A673 (cell line): ENCODE results near the gene AR. TPM values are rescaled to one million over a fixed set of nuclear protein-coding genes. Genes with fewer than 3 reads are reported as not detected.

Source experiments
- BruUV-seq: library from RNA; stranded (reverse); fragments of 400-500 nt; replicated peaks from 2 replicates; lab custom pipeline; 2021; lab: Mats Ljungman, UMichigan
- CTCF ChIA-PET: fragments of 300-600 bp; sonication (Branson Sonifier 250); formaldehyde crosslinking; loops from one replicate; lab custom pipeline; 2022; ENCODE audit warnings: antibody characterized with exemption; lab: Charles Lee
- POLR2A ChIA-PET: fragments of 300-600 bp; sonication (Branson Sonifier 250); formaldehyde crosslinking; loops from one replicate; lab custom pipeline; 2022; ENCODE audit warnings: antibody characterized with exemption; ENCODE audit not compliant: low non-redundant PET; lab: Charles Lee
- DNase-seq: peaks from one replicate; pipeline ENCODE4 v3.0.0-alpha.2; 2015; ENCODE audit warnings: low spot score
- H3K27ac ChIP-seq: fragments of 200-600 bp; sonication (generic); 2 replicates; pipeline ENCODE4 v1.5.1; 2016; ENCODE audit warnings: mixed run types, low read depth, mild to moderate bottlenecking, mixed read lengths, antibody characterized with exemption, low read length; ENCODE audit not compliant: poor library complexity, severe bottlenecking
- H3K27me3 ChIP-seq: fragments of 200-600 bp; sonication (generic); replicated peaks from 2 replicates; pipeline ENCODE4 v1.6.1; 2017; ENCODE audit warnings: mixed run types, low read depth, mild to moderate bottlenecking, mixed read lengths, antibody characterized with exemption, low read length; ENCODE audit not compliant: insufficient read depth, poor library complexity
- H3K36me3 ChIP-seq: fragments of 200-600 bp; sonication (generic); 2 replicates; pipeline ENCODE4 v1.6.1; 2016; ENCODE audit warnings: mixed run types, mild to moderate bottlenecking, mixed read lengths, antibody characterized with exemption, low read length; ENCODE audit not compliant: insufficient read depth, poor library complexity, severe bottlenecking
- H3K4me1 ChIP-seq: fragments of 200-600 bp; sonication (generic); 2 replicates; pipeline ENCODE4 v1.6.1; 2017; ENCODE audit warnings: mixed run types, mild to moderate bottlenecking, mixed read lengths, antibody characterized with exemption, low read length; ENCODE audit not compliant: insufficient read depth, poor library complexity, severe bottlenecking
- H3K4me3 ChIP-seq: fragments of 200-600 bp; sonication (generic); 2 replicates; pipeline ENCODE4 v1.5.1; 2016; ENCODE audit warnings: low read depth, mixed run types, mild to moderate bottlenecking, mixed read lengths, low read length; ENCODE audit not compliant: poor library complexity, severe bottlenecking
- H3K9me3 ChIP-seq: fragments of 200-600 bp; sonication (generic); 2 replicates; pipeline ENCODE4 v1.6.1; 2016; ENCODE audit warnings: mixed run types, low read depth, mild to moderate bottlenecking, mixed read lengths, antibody characterized with exemption, low read length; ENCODE audit not compliant: poor library complexity, severe bottlenecking
- EZH2 ChIP-seq: fragments of 200-600 bp; sonication (generic); IDR thresholded peaks from 2 replicates; pipeline ENCODE4 v1.6.1; 2017; ENCODE audit warnings: borderline replicate concordance, low read depth, mild to moderate bottlenecking, mixed read lengths, antibody characterized with exemption, low read length; ENCODE audit not compliant: poor library complexity, severe bottlenecking
- intact Hi-C: fragments of 100-400 bp; cut with micrococcal nuclease; formaldehyde crosslinking; loops from one replicate; pipeline ENCODE4 v1.10.0; 2022; ENCODE audit not compliant: unreplicated experiment
- total RNA-seq: library from RNA; stranded (reverse); gene quantifications from 2 replicates; pipeline ENCODE4 v1.2.3, GENCODE V29; 2021
- TF ChIP-seq, protein P1 (sequence below): fragments of 300-800, 200-600 bp; sonication (generic); conservative IDR thresholded peaks from 2 replicates; pipeline ENCODE4 v1.5.1; 2017; ENCODE audit warnings: low read depth, mild to moderate bottlenecking, antibody characterized with exemption, low read length, moderate library complexity, mixed read lengths

The AR gene
- total RNA-seq, 1 experiment from 2014 or later: 0.11 TPM

- no peak overlapping the region for H3K4me3 ChIP-seq
- ChIA-PET POLR2A (no interaction called here), CTCF (no interaction called here)
- peaks cover 28% of the 10 kb centered on the region for H3K27me3 ChIP-seq
- intact Hi-C loops: no loop called here
- DNase-seq: no peak
- BruUV-seq: no TSS peak
- H3K4me1 ChIP-seq: no peaks in the 10 kb centered on the region
- no peak overlapping the region for H3K27ac ChIP-seq
- H3K36me3 ChIP-seq: no peaks in the 10 kb centered on the region
- no peak for TF ChIP-seq EZH2
- TF ChIP-seq, protein P1, sequence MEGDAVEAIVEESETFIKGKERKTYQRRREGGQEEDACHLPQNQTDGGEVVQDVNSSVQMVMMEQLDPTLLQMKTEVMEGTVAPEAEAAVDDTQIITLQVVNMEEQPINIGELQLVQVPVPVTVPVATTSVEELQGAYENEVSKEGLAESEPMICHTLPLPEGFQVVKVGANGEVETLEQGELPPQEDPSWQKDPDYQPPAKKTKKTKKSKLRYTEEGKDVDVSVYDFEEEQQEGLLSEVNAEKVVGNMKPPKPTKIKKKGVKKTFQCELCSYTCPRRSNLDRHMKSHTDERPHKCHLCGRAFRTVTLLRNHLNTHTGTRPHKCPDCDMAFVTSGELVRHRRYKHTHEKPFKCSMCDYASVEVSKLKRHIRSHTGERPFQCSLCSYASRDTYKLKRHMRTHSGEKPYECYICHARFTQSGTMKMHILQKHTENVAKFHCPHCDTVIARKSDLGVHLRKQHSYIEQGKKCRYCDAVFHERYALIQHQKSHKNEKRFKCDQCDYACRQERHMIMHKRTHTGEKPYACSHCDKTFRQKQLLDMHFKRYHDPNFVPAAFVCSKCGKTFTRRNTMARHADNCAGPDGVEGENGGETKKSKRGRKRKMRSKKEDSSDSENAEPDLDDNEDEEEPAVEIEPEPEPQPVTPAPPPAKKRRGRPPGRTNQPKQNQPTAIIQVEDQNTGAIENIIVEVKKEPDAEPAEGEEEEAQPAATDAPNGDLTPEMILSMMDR: no peak
- no peaks in the 10 kb centered on the region for H3K9me3 ChIP-seq
Observed at GRCh38 chrX:67545036-67545821, 1.4 kb downstream of the AR start.

GRCh38 chrX:67545893-67546495 is 2.2 kb downstream of the AR start:
- ChIA-PET CTCF (no interaction called here), POLR2A (no interaction called here)
- no peak for TF ChIP-seq EZH2
- TF ChIP-seq, protein P1: no peak
- H3K27me3 ChIP-seq: peaks cover 28% of the 10 kb centered on the region
- no peaks in the 10 kb centered on the region for H3K4me1 ChIP-seq
- no peak overlapping the region for H3K27ac ChIP-seq
- no peak for DNase-seq
- H3K4me3 ChIP-seq: no peak overlapping the region
- H3K9me3 ChIP-seq: no peaks in the 10 kb centered on the region
- H3K36me3 ChIP-seq: no peaks in the 10 kb centered on the region
- no TSS peak for BruUV-seq
- intact Hi-C loops: no loop called here

- H3K27me3 ChIP-seq: peaks cover 28% of the 10 kb centered on the region
Observed at GRCh38 chrX:67546496-67547423, 2.9 kb downstream of the AR start.

More at GRCh38 chrX:67546496-67547423, 2.9 kb downstream of the AR start:
- Histone ChIP-seq H3K4me1 (no peaks in the 10 kb centered on the region), H3K4me3 (no peak overlapping the region), H3K9me3 (no peaks in the 10 kb centered on the region), H3K27ac (no peak overlapping the region), H3K36me3 (no peaks in the 10 kb centered on the region)
- intact Hi-C loops: no loop called here
- DNase-seq: no peak
- BruUV-seq: no TSS peak
- TF ChIP-seq, protein P1: no peak
- no peak for TF ChIP-seq EZH2
- ChIA-PET CTCF (no interaction called here), POLR2A (no interaction called here)
